ENCODE data around the gene GINS3.

GINS3 gene

DNA sequence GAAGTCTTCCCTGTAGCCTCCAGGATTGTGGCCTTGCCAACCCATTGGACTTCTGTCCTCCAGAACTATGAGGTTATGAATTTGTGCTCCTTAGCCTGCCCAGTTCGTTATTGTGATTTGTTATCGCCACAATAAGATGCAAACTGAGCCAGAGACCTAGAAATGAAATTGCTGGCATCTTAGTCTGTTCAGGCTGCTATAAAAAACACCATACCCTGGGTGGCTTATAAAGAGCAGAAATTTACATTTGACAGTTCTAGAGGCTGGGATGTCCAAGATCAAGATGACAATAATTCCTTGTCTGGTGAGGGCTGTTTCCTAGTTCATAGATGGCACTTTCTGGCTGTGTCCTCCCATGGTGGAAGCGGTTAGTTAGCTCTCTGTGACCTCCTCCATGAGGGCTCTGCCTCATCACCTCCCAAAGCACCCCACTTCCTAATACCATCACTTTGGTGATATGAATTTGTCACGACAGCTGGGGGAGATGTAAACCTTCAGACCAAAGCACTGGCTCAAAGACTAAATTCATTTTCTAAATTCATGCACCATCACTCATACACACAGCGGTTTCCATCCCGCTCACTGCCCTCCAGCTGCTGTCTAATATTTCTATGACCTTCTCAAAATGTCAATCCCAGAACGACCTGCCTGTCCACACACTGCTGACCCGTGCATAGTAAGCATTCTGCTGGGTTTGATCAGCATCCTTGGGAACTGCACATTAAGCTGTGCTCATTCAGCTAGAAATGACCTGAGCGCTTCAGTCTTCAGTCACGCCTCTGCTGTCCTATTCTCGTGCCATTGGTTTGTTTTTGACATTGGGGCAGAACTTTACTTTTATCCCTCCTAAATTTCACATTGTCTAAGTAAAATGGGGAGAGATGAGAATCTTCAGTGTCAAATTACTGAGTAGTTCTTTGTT lies 36.6 kb downstream of the GINS3 start:
- no peak for DNase-seq
- Histone ChIP-seq H3K4me1 (ENCODE audit: control insufficient read depth, low read depth, low read length) (no peaks in the 10 kb centered on the region), H4K5ac (ENCODE audit: low read length) (no peak overlapping the region), H3K79me1 (ENCODE audit: low read length) (no peaks in the 10 kb centered on the region), H2AK5ac (ENCODE audit: low read length) (no peak overlapping the region), H3K23ac (ENCODE audit: low read length) (no peak overlapping the region), H3K36me3 (ENCODE audit: control insufficient read depth, insufficient read depth, low read length) (no peaks in the 10 kb centered on the region), H3K18ac (ENCODE audit: low read length) (no peak overlapping the region), H3K56ac (ENCODE audit: low read length) (no peak overlapping the region), H3K9ac (ENCODE audit: low read length) (no peak overlapping the region), H3K79me2 (ENCODE audit: control insufficient read depth, insufficient read depth, low read length) (no peaks in the 10 kb centered on the region), H3K4me3 (ENCODE audit: low read length) (no peak overlapping the region), H3K4me2 (ENCODE audit: low read length) (no peak overlapping the region), H3K27ac (ENCODE audit: low read depth, low read length) (no peak overlapping the region), H4K8ac (ENCODE audit: low read depth, low read length) (no peak overlapping the region), H2BK15ac (replicated peaks; ENCODE audit: low read depth) (no peak overlapping the region), H3K4ac (ENCODE audit: low read depth, low read length) (no peak overlapping the region), H2BK5ac (ENCODE audit: low read length) (no peak overlapping the region), H3K27me3 (ENCODE audit: insufficient read depth, low read length, poor library complexity) (no peaks in the 10 kb centered on the region), H2BK120ac (ENCODE audit: low read depth, low read length) (no peak overlapping the region)
- no CpG with 5 or more reads among the region's 11 CpGs for WGBS (ENCODE audit: extremely low coverage, insufficient coverage, low lambda C conversion rate)

DNA sequence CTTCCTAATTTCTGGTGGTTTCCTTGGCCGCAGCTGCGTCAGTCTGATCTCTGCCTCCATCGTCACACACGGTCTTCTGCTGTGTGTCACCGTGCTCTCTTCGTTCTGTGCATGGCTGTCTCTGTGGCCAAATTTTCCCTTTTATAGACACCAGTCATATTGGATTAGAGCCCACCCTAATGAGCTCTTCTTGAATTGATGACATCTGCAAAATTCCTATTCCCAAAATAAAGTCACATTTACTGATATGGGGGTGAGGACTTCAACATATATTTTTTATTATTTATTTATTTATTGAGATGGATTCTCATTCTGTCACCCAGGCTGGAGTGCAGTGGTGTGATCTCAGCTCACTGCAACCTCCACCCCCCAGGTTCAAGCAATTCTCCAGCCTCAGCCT lies 38.4 kb downstream of the GINS3 start:
- no peak for DNase-seq
- Histone ChIP-seq H3K4ac (ENCODE audit: low read depth, low read length) (no peak overlapping the region), H2BK15ac (replicated peaks; ENCODE audit: low read depth) (no peak overlapping the region), H3K27ac (ENCODE audit: low read depth, low read length) (no peak overlapping the region), H3K36me3 (ENCODE audit: control insufficient read depth, insufficient read depth, low read length) (no peaks in the 10 kb centered on the region), H3K27me3 (ENCODE audit: insufficient read depth, low read length, poor library complexity) (no peaks in the 10 kb centered on the region), H2BK5ac (ENCODE audit: low read length) (no peak overlapping the region), H3K18ac (ENCODE audit: low read length) (no peak overlapping the region), H3K4me2 (ENCODE audit: low read length) (no peak overlapping the region), H3K56ac (ENCODE audit: low read length) (no peak overlapping the region), H3K4me1 (ENCODE audit: control insufficient read depth, low read depth, low read length) (no peaks in the 10 kb centered on the region), H4K8ac (ENCODE audit: low read depth, low read length) (no peak overlapping the region), H3K79me1 (ENCODE audit: low read length) (no peaks in the 10 kb centered on the region), H3K9ac (ENCODE audit: low read length) (no peak overlapping the region), H3K23ac (ENCODE audit: low read length) (no peak overlapping the region), H4K5ac (ENCODE audit: low read length) (no peak overlapping the region), H2AK5ac (ENCODE audit: low read length) (no peak overlapping the region), H3K79me2 (ENCODE audit: control insufficient read depth, insufficient read depth, low read length) (no peaks in the 10 kb centered on the region), H2BK120ac (ENCODE audit: low read depth, low read length) (no peak overlapping the region), H3K4me3 (ENCODE audit: low read length) (no peak overlapping the region)
- no CpG with 5 or more reads among the region's 6 CpGs for WGBS (ENCODE audit: extremely low coverage, insufficient coverage, low lambda C conversion rate)

DNA sequence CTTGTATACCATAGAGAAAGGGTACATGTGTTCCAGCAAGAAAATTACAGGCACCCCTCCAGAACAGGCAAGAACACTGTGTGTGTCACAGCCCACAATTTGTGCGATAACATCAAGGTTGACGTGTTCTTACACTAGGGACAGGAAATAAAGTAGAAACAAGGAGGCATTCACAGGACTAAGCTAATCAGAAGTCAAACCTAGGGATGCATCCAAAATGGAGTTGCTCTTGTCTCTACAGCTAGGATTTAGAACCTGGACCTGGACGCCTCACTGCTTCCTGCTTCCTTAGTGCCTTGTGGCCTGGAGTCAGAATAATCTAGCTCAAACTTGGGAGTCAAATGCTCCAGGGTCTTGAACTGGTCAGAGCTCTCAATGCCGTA lies 41.3 kb downstream of the GINS3 start:
- Histone ChIP-seq H2BK5ac (ENCODE audit: low read length) (no peak overlapping the region), H3K4ac (ENCODE audit: low read depth, low read length) (no peak overlapping the region), H4K5ac (ENCODE audit: low read length) (no peak overlapping the region), H3K79me1 (ENCODE audit: low read length) (no peaks in the 10 kb centered on the region), H3K18ac (ENCODE audit: low read length) (no peak overlapping the region), H3K56ac (ENCODE audit: low read length) (no peak overlapping the region), H2BK15ac (replicated peaks; ENCODE audit: low read depth) (no peak overlapping the region), H2BK120ac (ENCODE audit: low read depth, low read length) (no peak overlapping the region), H3K4me3 (ENCODE audit: low read length) (no peak overlapping the region), H3K4me1 (ENCODE audit: control insufficient read depth, low read depth, low read length) (no peaks in the 10 kb centered on the region), H3K27ac (ENCODE audit: low read depth, low read length) (no peak overlapping the region), H3K79me2 (ENCODE audit: control insufficient read depth, insufficient read depth, low read length) (no peaks in the 10 kb centered on the region), H3K4me2 (ENCODE audit: low read length) (no peak overlapping the region), H3K9ac (ENCODE audit: low read length) (no peak overlapping the region), H2AK5ac (ENCODE audit: low read length) (no peak overlapping the region), H3K36me3 (ENCODE audit: control insufficient read depth, insufficient read depth, low read length) (no peaks in the 10 kb centered on the region), H3K27me3 (ENCODE audit: insufficient read depth, low read length, poor library complexity) (no peaks in the 10 kb centered on the region), H4K8ac (ENCODE audit: low read depth, low read length) (no peak overlapping the region), H3K23ac (ENCODE audit: low read length) (no peak overlapping the region)
- DNase-seq: no peak
- no CpG with 5 or more reads among the region's 4 CpGs for WGBS (ENCODE audit: extremely low coverage, insufficient coverage, low lambda C conversion rate)

DNA sequence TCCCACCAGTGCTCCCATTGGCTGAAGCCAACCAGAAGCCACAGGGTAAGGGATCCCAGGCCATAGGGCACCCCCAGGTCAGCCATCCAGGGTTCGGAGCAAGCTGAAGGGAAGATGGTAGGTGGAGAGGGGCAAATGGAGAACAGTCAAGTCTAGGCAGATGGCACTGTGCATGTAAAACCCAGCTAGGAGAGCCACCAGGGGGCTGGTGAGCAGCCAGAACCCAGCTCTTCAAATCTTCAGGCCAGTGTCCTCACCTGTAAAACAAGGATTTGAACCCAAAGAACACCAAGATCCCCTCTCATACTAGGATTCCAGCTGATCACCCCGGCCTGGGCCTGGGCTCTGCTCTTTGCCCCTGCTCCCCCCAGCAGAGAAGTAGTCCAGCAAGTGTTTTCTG lies 43.5 kb downstream of the GINS3 start:
- WGBS (ENCODE audit: extremely low coverage, insufficient coverage, low lambda C conversion rate): no CpG with 5 or more reads among the region's 2 CpGs
- Histone ChIP-seq H3K79me1 (ENCODE audit: low read length) (no peaks in the 10 kb centered on the region), H3K56ac (ENCODE audit: low read length) (no peak overlapping the region), H3K18ac (ENCODE audit: low read length) (no peak overlapping the region), H3K23ac (ENCODE audit: low read length) (no peak overlapping the region), H2BK120ac (ENCODE audit: low read depth, low read length) (no peak overlapping the region), H3K27me3 (ENCODE audit: insufficient read depth, low read length, poor library complexity) (no peaks in the 10 kb centered on the region), H4K5ac (ENCODE audit: low read length) (no peak overlapping the region), H3K36me3 (ENCODE audit: control insufficient read depth, insufficient read depth, low read length) (no peaks in the 10 kb centered on the region), H3K4me2 (ENCODE audit: low read length) (no peak overlapping the region), H2AK5ac (ENCODE audit: low read length) (no peak overlapping the region), H3K79me2 (ENCODE audit: control insufficient read depth, insufficient read depth, low read length) (no peaks in the 10 kb centered on the region), H3K4me3 (ENCODE audit: low read length) (no peak overlapping the region), H3K27ac (ENCODE audit: low read depth, low read length) (no peak overlapping the region), H4K8ac (ENCODE audit: low read depth, low read length) (no peak overlapping the region), H3K4ac (ENCODE audit: low read depth, low read length) (no peak overlapping the region), H2BK15ac (replicated peaks; ENCODE audit: low read depth) (no peak overlapping the region), H2BK5ac (ENCODE audit: low read length) (no peak overlapping the region), H3K4me1 (ENCODE audit: control insufficient read depth, low read depth, low read length) (no peaks in the 10 kb centered on the region), H3K9ac (ENCODE audit: low read length) (no peak overlapping the region)
- no peak for DNase-seq

DNA sequence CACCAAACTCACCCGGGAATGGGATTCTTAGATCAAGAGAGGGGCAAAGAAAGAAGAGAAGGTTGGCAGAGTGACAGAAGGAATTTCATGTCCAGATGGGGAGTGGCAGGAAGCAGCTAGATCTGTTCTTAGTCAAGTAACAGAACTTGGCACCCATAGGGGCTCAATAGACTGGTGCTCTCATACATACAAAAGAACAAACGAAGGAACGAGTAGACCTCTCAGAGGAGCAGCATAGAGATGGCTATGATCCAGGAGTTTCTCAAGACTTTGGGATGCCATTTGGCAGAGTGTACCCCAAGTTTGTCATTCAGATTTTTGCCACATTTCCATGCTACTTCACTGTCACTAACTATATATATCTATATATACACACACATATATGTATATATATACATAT lies 47.9 kb downstream of the GINS3 start:
- no peak overlapping the region for H2BK5ac ChIP-seq (ENCODE audit: low read length)
- no peaks in the 10 kb centered on the region for H3K4me1 ChIP-seq (ENCODE audit: control insufficient read depth, low read depth, low read length)
- H3K23ac ChIP-seq (ENCODE audit: low read length): no peak overlapping the region
- WGBS (ENCODE audit: extremely low coverage, insufficient coverage, low lambda C conversion rate): no CpG with 5 or more reads among the region's 3 CpGs
- H2BK120ac ChIP-seq (ENCODE audit: low read depth, low read length): no peak overlapping the region
- no peaks in the 10 kb centered on the region for H3K79me2 ChIP-seq (ENCODE audit: control insufficient read depth, insufficient read depth, low read length)
- H2BK15ac ChIP-seq (replicated peaks; ENCODE audit: low read depth): no peak overlapping the region
- no peak overlapping the region for H4K5ac ChIP-seq (ENCODE audit: low read length)
- H3K27ac ChIP-seq (ENCODE audit: low read depth, low read length): no peak overlapping the region
- no peak for DNase-seq
- no peak overlapping the region for H4K8ac ChIP-seq (ENCODE audit: low read depth, low read length)
- H3K4ac ChIP-seq (ENCODE audit: low read depth, low read length): no peak overlapping the region
- H2AK5ac ChIP-seq (ENCODE audit: low read length): no peak overlapping the region
- H3K4me2 ChIP-seq (ENCODE audit: low read length): no peak overlapping the region
- no peak overlapping the region for H3K56ac ChIP-seq (ENCODE audit: low read length)
- no peaks in the 10 kb centered on the region for H3K79me1 ChIP-seq (ENCODE audit: low read length)
- no peak overlapping the region for H3K9ac ChIP-seq (ENCODE audit: low read length)
- no peak overlapping the region for H3K4me3 ChIP-seq (ENCODE audit: low read length)
- H3K18ac ChIP-seq (ENCODE audit: low read length): no peak overlapping the region
- H3K36me3 ChIP-seq (ENCODE audit: control insufficient read depth, insufficient read depth, low read length): no peaks in the 10 kb centered on the region
- no peaks in the 10 kb centered on the region for H3K27me3 ChIP-seq (ENCODE audit: insufficient read depth, low read length, poor library complexity)

DNA sequence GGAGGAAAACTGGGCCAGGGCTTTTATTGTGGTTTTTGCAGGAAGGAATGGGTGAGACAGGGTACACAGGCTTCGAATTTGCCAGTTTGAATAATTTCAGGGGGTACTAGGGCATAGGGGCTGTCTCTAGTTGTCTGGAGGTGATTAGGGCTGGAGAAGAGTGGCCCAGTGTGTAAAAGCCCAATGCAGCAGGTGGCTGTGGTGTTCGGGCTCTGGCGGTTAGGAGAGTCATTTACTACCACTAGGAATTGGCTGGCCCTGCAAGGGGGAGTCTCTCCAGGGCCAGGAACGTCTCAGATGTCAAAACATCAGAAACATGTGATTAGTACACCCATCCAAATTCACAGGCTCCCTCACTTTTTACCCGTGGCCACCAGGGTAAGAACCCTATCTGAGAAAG lies 50.3 kb downstream of the GINS3 start:
- no peak overlapping the region for H3K23ac ChIP-seq (ENCODE audit: low read length)
- H3K79me2 ChIP-seq (ENCODE audit: control insufficient read depth, insufficient read depth, low read length): no peaks in the 10 kb centered on the region
- H2BK5ac ChIP-seq (ENCODE audit: low read length): no peak overlapping the region
- no peak overlapping the region for H4K8ac ChIP-seq (ENCODE audit: low read depth, low read length)
- H2BK15ac ChIP-seq (replicated peaks; ENCODE audit: low read depth): no peak overlapping the region
- H2AK5ac ChIP-seq (ENCODE audit: low read length): no peak overlapping the region
- H3K56ac ChIP-seq (ENCODE audit: low read length): no peak overlapping the region
- no peaks in the 10 kb centered on the region for H3K79me1 ChIP-seq (ENCODE audit: low read length)
- no peak overlapping the region for H3K18ac ChIP-seq (ENCODE audit: low read length)
- H3K4me2 ChIP-seq (ENCODE audit: low read length): no peak overlapping the region
- H4K5ac ChIP-seq (ENCODE audit: low read length): no peak overlapping the region
- no peak overlapping the region for H3K4ac ChIP-seq (ENCODE audit: low read depth, low read length)
- no CpG with 5 or more reads among the region's 5 CpGs for WGBS (ENCODE audit: extremely low coverage, insufficient coverage, low lambda C conversion rate)
- H3K4me1 ChIP-seq (ENCODE audit: control insufficient read depth, low read depth, low read length): no peaks in the 10 kb centered on the region
- no peak overlapping the region for H2BK120ac ChIP-seq (ENCODE audit: low read depth, low read length)
- no peaks in the 10 kb centered on the region for H3K36me3 ChIP-seq (ENCODE audit: control insufficient read depth, insufficient read depth, low read length)
- no peak overlapping the region for H3K9ac ChIP-seq (ENCODE audit: low read length)
- H3K27ac ChIP-seq (ENCODE audit: low read depth, low read length): no peak overlapping the region
- no peak for DNase-seq
- no peak overlapping the region for H3K4me3 ChIP-seq (ENCODE audit: low read length)
- H3K27me3 ChIP-seq (ENCODE audit: insufficient read depth, low read length, poor library complexity): no peaks in the 10 kb centered on the region

Measured in mesendoderm (in vitro differentiated cells).